SK-N-MC (cell line): Measurements from ENCODE around the gene OMA1.

ENCODE experiments used
- DNase-seq: peaks from one replicate; pipeline ENCODE4 v3.0.0-alpha.2; 2011; ENCODE audit warnings: low read depth, low spot score
- H3K27ac ChIP-seq: fragments of 200-600 bp; sonication (generic); 2 replicates; pipeline ENCODE4 v1.5.1; 2016; ENCODE audit warnings: mixed run types
- H3K36me3 ChIP-seq: fragments of 200-600 bp; sonication (generic); 2 replicates; pipeline ENCODE4 v1.6.1; 2017; ENCODE audit warnings: antibody characterized with exemption, low read length, mixed read lengths; ENCODE audit not compliant: insufficient read depth
- H3K4me3 ChIP-seq: fragments of 200-600 bp; sonication (generic); 2 replicates; pipeline ENCODE4 v1.5.1; 2016
- H3K9ac ChIP-seq: fragments of 200-600 bp; sonication (generic); 2 replicates; pipeline ENCODE4 v1.8.0; 2017; ENCODE audit warnings: mixed run types, mixed read lengths; ENCODE audit not compliant: insufficient read length
- H3K9me3 ChIP-seq: fragments of 200-600 bp; sonication (generic); 2 replicates; pipeline ENCODE4 v1.6.1; 2017; ENCODE audit warnings: low read depth, mild to moderate bottlenecking, antibody characterized with exemption, low read length, moderate library complexity, mixed read lengths
- EZH2 ChIP-seq: fragments of 200-600 bp; sonication (generic); IDR thresholded peaks from one replicate; pipeline ENCODE4 v1.6.1; 2017; ENCODE audit warnings: antibody characterized with exemption
- FOXP2 ChIP-seq: optimal IDR thresholded peaks from 2 replicates; pipeline ENCODE3; 2011; ENCODE audit warnings: mild to moderate bottlenecking, moderate library complexity; ENCODE audit not compliant: insufficient read depth; ENCODE audit errors: extremely low read length, control extremely low read depth
- POLR2AphosphoS5 ChIP-seq: IDR thresholded peaks from 2 replicates; pipeline ENCODE4 v1.6.1; 2012; ENCODE audit warnings: mild to moderate bottlenecking, low read depth, low read length, borderline replicate concordance

The OMA1 gene

GRCh38 chr1:58468612-58469011 lies 77.9 kb downstream of the OMA1 start:
- DNase-seq = no peak
- no peak overlapping the region for H3K9ac ChIP-seq
- H3K27ac ChIP-seq = no peak overlapping the region
- no peaks in the 10 kb centered on the region for H3K36me3 ChIP-seq
- no peaks in the 10 kb centered on the region for H3K9me3 ChIP-seq
- TF ChIP-seq EZH2 (no peak), POLR2AphosphoS5 (no peak), FOXP2 (no peak)
- no peak overlapping the region for H3K4me3 ChIP-seq

GRCh38 chr1:58466630-58467241 lies 79.8 kb downstream of the OMA1 start:
- no peak overlapping the region for H3K4me3 ChIP-seq
- DNase-seq = no peak
- no peak for TF ChIP-seq EZH2
- no peak for TF ChIP-seq FOXP2
- TF ChIP-seq POLR2AphosphoS5 = no peak
- H3K36me3 ChIP-seq = no peaks in the 10 kb centered on the region
- no peaks in the 10 kb centered on the region for H3K9me3 ChIP-seq
- H3K9ac ChIP-seq = no peak overlapping the region
- no peak overlapping the region for H3K27ac ChIP-seq

GRCh38 chr1:58465825-58466629 lies 80.5 kb downstream of the OMA1 start:
- no peaks in the 10 kb centered on the region for H3K9me3 ChIP-seq
- no peak overlapping the region for H3K4me3 ChIP-seq
- TF ChIP-seq FOXP2 = no peak
- no peak for TF ChIP-seq EZH2
- no peaks in the 10 kb centered on the region for H3K36me3 ChIP-seq
- DNase-seq = no peak
- no peak overlapping the region for H3K27ac ChIP-seq
- H3K9ac ChIP-seq = no peak overlapping the region

GRCh38 chr1:58465176-58465575 lies 81.3 kb downstream of the OMA1 start:
- Histone ChIP-seq H3K9ac (no peak overlapping the region), H3K27ac (no peak overlapping the region), H3K36me3 (no peaks in the 10 kb centered on the region), H3K4me3 (no peak overlapping the region), H3K9me3 (no peaks in the 10 kb centered on the region)
- TF ChIP-seq EZH2 (no peak), FOXP2 (no peak), POLR2AphosphoS5 (no peak)
- DNase-seq = no peak

GRCh38 chr1:58460469-58460868 lies 86.1 kb downstream of the OMA1 start:
- DNase-seq = no peak
- H3K27ac ChIP-seq = no peak overlapping the region
- no peak overlapping the region for H3K9ac ChIP-seq
- TF ChIP-seq POLR2AphosphoS5 (no peak), FOXP2 (no peak), EZH2 (no peak)
- H3K4me3 ChIP-seq = no peak overlapping the region
- no peaks in the 10 kb centered on the region for H3K9me3 ChIP-seq
- no peaks in the 10 kb centered on the region for H3K36me3 ChIP-seq

GRCh38 chr1:58459911-58460310 lies 86.6 kb downstream of the OMA1 start:
- Histone ChIP-seq H3K36me3 (no peaks in the 10 kb centered on the region), H3K4me3 (no peak overlapping the region)

GRCh38 chr1:58457023-58457635 lies 89.4 kb downstream of the OMA1 start:
- H3K9ac ChIP-seq = no peak overlapping the region
- H3K4me3 ChIP-seq = no peak overlapping the region
- H3K36me3 ChIP-seq = no peaks in the 10 kb centered on the region
- no peak for DNase-seq
- TF ChIP-seq FOXP2 = no peak
- no peak for TF ChIP-seq POLR2AphosphoS5
- TF ChIP-seq EZH2 = no peak
- H3K9me3 ChIP-seq = no peaks in the 10 kb centered on the region
- no peak overlapping the region for H3K27ac ChIP-seq

More at GRCh38 chr1:58459911-58460310, 86.6 kb downstream of the OMA1 start:
- H3K9me3 ChIP-seq = no peaks in the 10 kb centered on the region
- no peak overlapping the region for H3K9ac ChIP-seq
- no peak overlapping the region for H3K27ac ChIP-seq
- DNase-seq = no peak
- TF ChIP-seq POLR2AphosphoS5 (no peak), EZH2 (no peak), FOXP2 (no peak)

- Histone ChIP-seq H3K27ac (no peak overlapping the region), H3K4me3 (no peak overlapping the region), H3K9me3 (no peaks in the 10 kb centered on the region), H3K36me3 (no peaks in the 10 kb centered on the region), H3K9ac (no peak overlapping the region)
- TF ChIP-seq POLR2AphosphoS5 (no peak), EZH2 (no peak), FOXP2 (no peak)
- DNase-seq = no peak
Measured at GRCh38 chr1:58456470-58456869, 90.1 kb downstream of the OMA1 start.

GRCh38 chr1:58454807-58455206 lies 91.7 kb downstream of the OMA1 start:
- no peak overlapping the region for H3K9ac ChIP-seq
- H3K9me3 ChIP-seq = no peaks in the 10 kb centered on the region
- no peak for DNase-seq
- no peaks in the 10 kb centered on the region for H3K36me3 ChIP-seq
- TF ChIP-seq POLR2AphosphoS5 = no peak
- TF ChIP-seq FOXP2 = no peak
- no peak overlapping the region for H3K27ac ChIP-seq
- H3K4me3 ChIP-seq = no peak overlapping the region
